Mucosa of stomach (tissue), 1 donor: ENCODE measurements around the gene SSR2.
"Not testable (repeated sequence)": the region's sequence is repeated elsewhere in the genome, so short reads cannot be mapped to it uniquely, and the experiment has no call there.

Experiments used
- H3K27me3 ChIP-seq: one replicate; pipeline ENCODE4 v1.7.0; 2013; ENCODE audit warnings: mild to moderate bottlenecking, low read length; ENCODE audit not compliant: control insufficient read depth, insufficient read depth
- H3K36me3 ChIP-seq: one replicate; pipeline ENCODE4 v1.7.0; 2013; ENCODE audit warnings: low read length; ENCODE audit not compliant: control insufficient read depth, insufficient read depth
- H3K4me1 ChIP-seq: one replicate; pipeline ENCODE4 v1.7.0; 2013; ENCODE audit warnings: mild to moderate bottlenecking, low read length; ENCODE audit not compliant: control insufficient read depth, insufficient read depth
- H3K4me3 ChIP-seq: one replicate; pipeline ENCODE4 v1.7.0; 2013; ENCODE audit warnings: low read length
- H3K9ac ChIP-seq: one replicate; pipeline ENCODE4 v1.7.0; 2013; ENCODE audit warnings: mild to moderate bottlenecking, low read length, moderate library complexity
- H3K9me3 ChIP-seq: one replicate; pipeline ENCODE4 v1.7.0; 2013; ENCODE audit warnings: mild to moderate bottlenecking, low read length, moderate library complexity; ENCODE audit not compliant: control insufficient read depth
- donor health status: Pancreatic carcinoma.

SSR2 gene

DNA sequence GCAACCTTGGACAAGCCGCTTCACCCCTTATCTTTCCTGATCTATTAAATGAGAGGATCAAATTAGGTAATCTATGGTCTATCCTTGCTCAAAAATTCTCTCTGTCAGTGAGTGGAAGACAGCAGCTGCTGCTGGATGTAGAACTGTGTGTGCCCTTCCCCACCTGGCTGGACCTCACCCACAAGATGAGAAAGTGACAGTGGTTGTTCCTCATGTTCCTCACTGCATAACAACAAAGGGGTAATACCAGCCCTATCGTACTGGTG, 16.9 kb downstream of the SSR2 start:
- Histone ChIP-seq H3K9me3 (no peaks in the 10 kb centered on the region), H3K4me3 (peak overlapping the region; percentile 26), H3K36me3 (no peaks in the 10 kb centered on the region), H3K9ac (peak overlapping the region; percentile 72), H3K4me1 (peaks cover 43% of the 10 kb centered on the region), H3K27me3 (no peaks in the 10 kb centered on the region)

DNA sequence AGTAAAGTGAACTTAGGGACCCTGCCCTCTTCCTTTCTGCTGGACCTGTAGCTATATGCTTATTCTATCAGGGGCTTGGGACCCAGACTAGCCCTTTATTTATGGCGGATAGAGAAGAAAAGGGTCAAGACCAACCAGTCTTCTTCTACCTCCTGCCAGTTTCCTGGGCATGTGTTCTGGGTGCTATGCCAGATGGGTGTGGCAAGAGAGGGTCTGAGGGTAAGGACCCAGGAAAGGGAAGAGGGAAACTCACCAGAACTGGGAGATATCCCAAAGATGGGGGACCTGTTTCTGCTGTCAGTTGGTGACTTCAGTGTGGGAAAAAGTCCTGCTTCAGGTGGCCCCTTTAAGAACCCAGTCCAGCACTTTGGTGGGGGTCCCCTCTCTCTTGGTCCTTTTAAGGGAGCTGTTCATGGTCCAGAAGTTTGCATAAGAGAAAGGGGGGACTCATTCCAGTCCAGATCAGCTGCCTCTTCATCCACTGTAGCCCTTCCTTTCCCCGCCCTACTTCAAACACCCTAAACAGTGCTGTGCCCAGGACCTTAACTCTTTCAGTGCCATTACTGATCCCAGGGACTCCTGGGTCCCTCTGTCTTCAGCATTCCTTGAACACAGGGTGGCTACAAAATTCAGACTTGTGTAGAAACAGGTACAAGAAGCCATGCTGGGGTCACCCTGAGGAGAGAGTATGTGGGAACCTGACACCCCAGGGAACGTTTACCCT, 18.4 kb downstream of the SSR2 start:
- Histone ChIP-seq H3K36me3 (no peaks in the 10 kb centered on the region), H3K27me3 (no peaks in the 10 kb centered on the region), H3K9ac (peak overlapping the region; percentile 72), H3K4me1 (peaks cover 43% of the 10 kb centered on the region), H3K4me3 (peak overlapping the region; percentile 54), H3K9me3 (no peaks in the 10 kb centered on the region)

DNA sequence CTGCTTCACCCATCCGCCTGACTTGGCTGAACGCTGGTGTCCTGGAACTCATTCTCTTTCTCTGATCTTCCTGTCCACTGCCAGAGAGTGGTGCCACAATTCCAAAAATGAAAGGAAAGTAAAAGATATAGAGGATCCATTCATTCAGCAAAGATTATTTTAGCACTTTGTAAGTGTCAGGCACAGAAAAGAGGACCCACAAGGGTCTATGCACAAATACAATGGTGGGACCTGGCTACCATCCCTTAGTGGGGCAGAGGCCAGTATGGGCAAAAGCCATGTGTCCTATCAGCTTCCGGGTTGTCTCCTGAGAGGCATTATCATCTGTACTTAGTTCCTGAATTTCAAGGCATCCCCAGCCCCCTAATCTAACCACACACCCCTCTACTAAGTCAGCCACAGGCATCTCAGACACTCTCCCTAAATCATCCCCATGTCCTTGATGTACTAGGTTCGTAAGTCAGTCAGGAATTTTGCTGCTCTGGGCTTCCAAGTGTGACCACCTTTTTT, 19.0 kb downstream of the SSR2 start:
- Histone ChIP-seq H3K9ac (peak overlapping the region; percentile 72), H3K4me1 (peaks cover 37% of the 10 kb centered on the region), H3K4me3 (peak overlapping the region; percentile 54), H3K36me3 (no peaks in the 10 kb centered on the region), H3K9me3 (no peaks in the 10 kb centered on the region), H3K27me3 (no peaks in the 10 kb centered on the region)

DNA sequence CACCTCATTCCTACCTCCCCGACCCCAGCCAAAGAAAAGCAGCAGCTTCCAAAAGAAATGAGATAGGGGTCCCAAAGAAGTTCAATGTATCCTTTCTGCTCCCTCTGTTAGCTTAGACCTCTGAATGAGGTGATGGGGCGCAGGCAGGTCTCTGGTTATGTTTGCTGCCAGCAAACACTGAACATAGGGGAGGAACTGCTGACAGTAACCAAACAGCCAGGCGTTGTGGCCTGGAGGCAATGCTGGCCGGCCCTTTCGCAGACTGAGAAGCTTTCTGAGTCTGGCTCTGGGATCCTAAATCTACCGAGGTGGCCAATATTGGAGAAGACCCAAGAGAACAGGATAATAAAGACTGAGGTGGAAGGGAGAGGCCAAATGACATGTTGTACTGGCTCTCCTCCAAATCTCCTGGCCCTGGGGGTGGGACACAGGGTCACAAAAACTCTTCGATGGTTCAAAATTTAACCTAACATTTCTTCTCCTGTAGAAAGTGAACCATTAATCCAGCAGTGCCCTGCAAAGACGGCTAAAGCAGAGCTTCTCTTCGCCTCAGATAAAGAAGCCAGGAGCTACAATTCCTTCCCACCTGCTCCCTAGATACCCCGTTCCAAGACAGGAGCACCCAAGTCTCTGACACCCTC, 19.6 kb downstream of the SSR2 start:
- H3K9ac ChIP-seq, result peak overlapping the region; percentile 72
- H3K4me1 ChIP-seq, result peaks cover 35% of the 10 kb centered on the region
- H3K27me3 ChIP-seq, result no peaks in the 10 kb centered on the region
- no peaks in the 10 kb centered on the region for H3K36me3 ChIP-seq
- peak overlapping the region; percentile 54 for H3K4me3 ChIP-seq
- no peaks in the 10 kb centered on the region for H3K9me3 ChIP-seq

DNA sequence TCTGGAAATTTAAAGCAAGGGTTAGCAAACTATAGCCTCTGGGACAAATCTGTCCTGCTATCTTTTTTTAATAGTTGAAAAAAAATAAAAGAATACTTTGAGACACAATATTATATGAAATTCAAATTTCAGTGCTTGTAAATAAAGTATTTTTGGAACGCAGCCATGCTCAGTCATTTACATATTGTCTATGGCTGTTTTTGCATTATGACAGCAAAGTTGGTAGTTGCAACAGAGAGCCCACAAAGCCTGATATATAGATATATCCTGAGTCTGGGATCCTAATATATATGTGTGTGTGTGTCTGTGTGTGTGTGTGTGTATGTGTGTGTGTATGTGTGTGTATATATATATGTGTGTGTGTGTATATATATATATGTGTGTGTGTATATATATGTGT, 20.8 kb downstream of the SSR2 start:
- Histone ChIP-seq H3K4me1 (peaks cover 27% of the 10 kb centered on the region), H3K9me3 (no peaks in the 10 kb centered on the region), H3K4me3 (no peak overlapping the region), H3K36me3 (no peaks in the 10 kb centered on the region), H3K27me3 (no peaks in the 10 kb centered on the region), H3K9ac (no peak overlapping the region)

DNA sequence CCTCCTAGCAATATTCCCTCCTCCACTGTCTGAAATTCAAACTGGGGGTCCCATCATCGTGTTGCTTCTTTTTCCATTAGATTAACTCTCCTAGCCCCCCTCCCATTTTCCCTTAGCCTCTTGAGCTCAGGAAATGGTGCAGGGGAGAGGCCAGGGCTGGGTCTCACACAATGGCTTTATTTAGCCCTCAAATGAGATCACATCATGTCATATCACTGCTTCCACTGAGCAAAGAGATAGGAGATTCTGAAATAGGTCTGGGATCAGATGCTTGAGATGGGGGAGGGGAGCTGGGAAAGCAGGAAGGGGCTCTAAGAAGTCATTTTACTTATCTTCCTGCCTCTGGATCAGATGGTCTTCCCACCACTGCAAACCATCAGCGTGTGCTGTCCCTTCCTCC, 24.6 kb downstream of the SSR2 start:
- Histone ChIP-seq H3K9me3 (no peaks in the 10 kb centered on the region), H3K9ac (no peak overlapping the region), H3K27me3 (no peaks in the 10 kb centered on the region), H3K4me1 (peaks cover 7% of the 10 kb centered on the region), H3K36me3 (no peaks in the 10 kb centered on the region), H3K4me3 (no peak overlapping the region)

DNA sequence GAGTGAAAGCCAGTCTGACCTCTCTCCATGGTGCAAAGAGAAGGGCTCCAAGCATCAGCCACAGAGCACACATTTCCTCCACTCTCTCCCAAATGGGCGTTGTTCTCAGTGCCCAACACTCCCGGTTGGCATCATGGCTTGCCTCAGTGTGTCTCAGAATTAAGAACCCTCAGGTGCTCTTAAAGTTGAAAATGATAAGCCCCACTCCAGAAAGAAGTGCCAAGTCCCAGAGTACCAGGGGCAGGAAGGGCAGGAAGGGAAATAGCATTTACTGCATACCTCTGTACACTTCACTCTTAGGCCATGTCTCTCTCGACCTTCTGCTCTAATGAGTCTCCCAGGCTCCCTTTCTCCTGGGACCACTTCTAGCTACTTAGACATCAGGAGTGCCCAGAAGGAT, 27.2 kb downstream of the SSR2 start:
- Histone ChIP-seq H3K4me1 (peaks cover 9% of the 10 kb centered on the region), H3K27me3 (no peaks in the 10 kb centered on the region), H3K4me3 (no peak overlapping the region), H3K9me3 (no peaks in the 10 kb centered on the region), H3K36me3 (no peaks in the 10 kb centered on the region), H3K9ac (no peak overlapping the region)

DNA sequence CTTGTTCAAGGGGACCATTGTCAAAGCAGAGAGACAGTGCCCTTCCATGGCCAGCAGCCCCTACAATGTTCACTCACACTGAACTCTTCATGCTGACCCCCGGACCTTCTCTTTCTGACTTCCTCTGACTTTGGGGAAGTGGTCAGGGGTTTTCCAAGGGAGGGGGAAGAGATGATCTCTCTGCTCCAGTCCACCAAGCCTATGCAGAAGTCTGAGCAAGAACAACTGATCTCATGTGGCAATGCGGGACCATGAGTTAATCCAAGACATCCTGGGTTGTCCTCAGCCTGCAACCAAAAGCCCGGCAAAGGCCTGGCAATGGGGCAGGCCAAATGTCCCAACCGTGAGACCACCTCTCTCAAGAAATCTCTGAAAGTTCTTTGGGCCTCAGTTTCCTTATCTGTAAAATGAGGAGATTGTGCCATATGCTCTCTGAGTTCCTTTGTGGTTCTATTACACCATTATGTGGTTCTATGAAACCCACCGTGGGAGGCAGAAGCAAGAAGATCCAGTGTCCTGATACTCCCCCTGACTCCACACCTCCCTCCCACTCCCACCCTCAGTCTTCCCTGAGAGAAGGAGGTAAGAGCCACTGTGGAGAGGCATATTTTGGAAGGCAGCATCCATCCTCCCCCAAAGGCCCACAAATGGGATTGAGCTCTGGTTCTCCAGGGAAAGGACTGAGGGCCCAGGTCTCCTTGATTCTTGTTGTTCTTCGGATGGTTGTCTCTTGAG, 30.6 kb downstream of the SSR2 start:
- no peaks in the 10 kb centered on the region for H3K27me3 ChIP-seq
- H3K9me3 ChIP-seq, result no peaks in the 10 kb centered on the region
- peaks cover 9% of the 10 kb centered on the region for H3K4me1 ChIP-seq
- no peak overlapping the region for H3K9ac ChIP-seq
- no peaks in the 10 kb centered on the region for H3K36me3 ChIP-seq
- H3K4me3 ChIP-seq, result no peak overlapping the region

DNA sequence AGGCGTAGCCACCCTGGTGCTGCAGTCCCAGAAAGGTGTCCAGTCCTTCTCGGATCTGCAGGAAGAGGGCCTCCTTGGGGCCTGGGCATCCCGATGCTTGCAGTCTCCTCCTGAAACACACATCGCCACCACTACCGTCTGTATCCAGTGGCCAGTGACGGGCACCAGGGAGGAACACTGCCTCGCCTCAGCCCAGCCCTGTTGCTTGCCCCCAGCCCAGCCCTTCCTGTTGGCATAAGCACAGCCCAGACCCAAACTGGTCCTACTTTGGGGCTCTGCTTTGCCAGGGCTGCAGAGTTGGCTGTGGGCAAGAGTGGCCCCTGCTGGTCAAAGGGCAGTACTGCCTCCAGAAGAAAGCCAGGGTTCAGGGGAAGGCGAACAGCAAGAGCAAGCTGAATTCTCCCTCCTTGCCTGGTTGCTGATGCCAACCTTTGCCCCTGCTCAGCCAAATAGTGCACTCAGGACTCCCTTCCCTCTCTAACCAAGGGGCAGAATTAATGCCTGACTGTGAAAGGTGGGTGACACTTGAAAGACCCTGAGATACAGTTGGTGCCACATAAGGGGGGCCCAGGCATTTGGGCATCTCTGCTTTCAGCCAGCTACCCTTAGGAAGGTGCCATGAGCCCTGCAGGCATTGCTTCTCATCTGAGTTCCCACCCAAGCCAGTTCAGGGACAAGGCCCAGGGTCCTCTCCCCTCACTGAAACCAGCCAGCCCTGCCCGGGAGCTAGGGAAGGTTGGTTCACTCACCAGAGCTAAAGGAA, 31.3 kb downstream of the SSR2 start:
- no peaks in the 10 kb centered on the region for H3K27me3 ChIP-seq
- H3K36me3 ChIP-seq, result no peaks in the 10 kb centered on the region
- H3K4me1 ChIP-seq, result peaks cover 9% of the 10 kb centered on the region
- no peaks in the 10 kb centered on the region for H3K9me3 ChIP-seq
- no peak overlapping the region for H3K4me3 ChIP-seq
- H3K9ac ChIP-seq, result peak overlapping the region; percentile 25

DNA sequence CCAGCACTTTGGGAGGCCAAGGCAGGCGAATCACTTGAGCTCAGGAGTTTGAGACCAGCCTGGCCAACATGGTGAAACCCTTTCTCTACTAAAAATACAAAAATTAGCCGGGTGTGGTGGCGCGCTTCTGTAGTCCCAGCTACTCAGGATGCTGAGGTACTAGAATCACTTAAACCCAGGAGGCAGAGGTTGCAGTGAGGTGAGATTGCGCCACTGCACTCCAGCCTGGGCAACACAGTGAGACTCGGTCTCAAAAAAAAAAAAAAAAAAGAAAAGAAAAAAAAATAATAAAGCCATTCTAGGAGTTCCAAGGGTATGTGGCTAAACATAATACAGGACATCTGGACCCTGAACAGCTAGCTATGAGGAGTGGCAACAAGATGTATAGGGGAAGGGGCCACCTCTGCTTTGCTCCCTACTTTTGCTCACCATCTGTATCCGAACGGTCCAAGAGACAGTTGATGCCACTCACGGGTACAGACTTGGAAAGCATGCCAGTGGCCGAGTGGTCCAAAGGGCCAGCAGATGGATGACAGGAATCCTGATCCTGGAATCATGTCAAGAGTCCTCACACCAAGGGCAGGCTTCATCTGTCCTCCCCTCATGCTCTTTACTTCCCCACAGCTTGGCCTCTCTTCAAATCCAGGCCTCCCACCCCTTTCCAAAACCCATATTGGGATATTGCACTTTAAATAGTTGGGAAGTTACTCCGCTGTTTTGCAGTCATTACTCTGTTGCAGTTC, 35.7 kb downstream of the SSR2 start:
- not testable (repeated sequence) for H3K27me3 ChIP-seq, H3K9ac ChIP-seq, H3K9me3 ChIP-seq, H3K4me3 ChIP-seq, H3K36me3 ChIP-seq
- peaks cover 35% of the 10 kb centered on the region for H3K4me1 ChIP-seq

DNA sequence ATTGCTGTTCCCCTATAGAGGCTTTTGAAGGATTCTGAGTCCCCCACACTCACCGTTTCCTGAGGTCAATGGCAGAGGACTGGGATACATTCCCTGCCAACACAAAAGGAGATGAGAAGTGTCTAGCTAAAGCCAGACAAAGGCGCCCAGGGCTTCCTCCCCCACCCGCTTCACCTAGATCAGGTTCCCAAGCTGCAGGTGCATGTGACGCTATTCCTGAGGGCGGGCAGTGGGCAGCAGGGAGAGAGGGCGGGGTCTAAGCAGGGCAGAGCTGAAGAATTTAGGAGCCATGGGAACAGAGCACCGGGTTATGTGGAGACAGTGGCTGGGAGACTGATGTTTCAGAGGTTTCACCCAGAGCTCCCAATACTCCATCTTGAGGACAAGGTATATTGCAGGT, 36.4 kb downstream of the SSR2 start:
- Histone ChIP-seq H3K4me3 (no peak overlapping the region), H3K9ac (no peak overlapping the region), H3K4me1 (peaks cover 39% of the 10 kb centered on the region), H3K27me3 (no peaks in the 10 kb centered on the region), H3K9me3 (no peaks in the 10 kb centered on the region), H3K36me3 (no peaks in the 10 kb centered on the region)
